ENCODE data around the gene ANO9.

Gene ANO9

DNA sequence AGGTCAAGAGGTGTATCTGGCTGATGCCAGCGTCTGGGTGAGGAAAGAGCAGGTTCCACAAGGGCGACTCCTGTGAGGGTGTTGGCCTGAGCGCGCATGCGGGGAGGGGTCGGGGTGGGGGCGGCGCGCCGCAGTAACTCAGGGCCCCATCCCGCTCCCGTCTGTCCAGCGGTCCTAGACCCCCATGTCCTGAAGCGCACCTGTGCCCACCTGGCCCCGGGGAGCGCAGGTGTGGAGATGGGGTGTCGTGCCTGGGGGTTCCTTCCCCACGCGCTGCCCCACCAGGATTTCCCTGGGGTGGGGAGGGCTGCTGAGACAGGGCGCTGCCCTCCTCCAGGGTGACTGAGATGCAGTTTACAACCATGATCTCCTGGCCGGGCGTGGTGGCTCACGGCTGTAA, 44.4 kb upstream of the ANO9 start:
- DNase-seq, result no peak
- Histone ChIP-seq H3K27ac (ENCODE audit: insufficient read depth, low read length, poor library complexity, severe bottlenecking) (no peak overlapping the region), H3K4me3 (ENCODE audit: insufficient read depth, low read depth, low read length, poor library complexity, severe bottlenecking) (no peak overlapping the region), H3K36me3 (ENCODE audit: control insufficient read depth, insufficient read depth, low read length) (no peaks in the 10 kb centered on the region), H3K4me1 (ENCODE audit: control insufficient read depth, insufficient read depth, low read length, poor library complexity, severe bottlenecking) (no peaks in the 10 kb centered on the region), H3K9me3 (ENCODE audit: control insufficient read depth, low read length) (no peaks in the 10 kb centered on the region), H3K27me3 (replicated peaks; ENCODE audit: control insufficient read depth, insufficient read depth, low read length, poor library complexity, severe bottlenecking) (no peaks in the 10 kb centered on the region)

GRCh38 chr11:484616-485015, 42.8 kb upstream of the ANO9 start:
- DNase-seq, result no peak
- H3K27ac ChIP-seq (ENCODE audit: insufficient read depth, low read length, poor library complexity, severe bottlenecking), result no peak overlapping the region
- no peaks in the 10 kb centered on the region for H3K9me3 ChIP-seq (ENCODE audit: control insufficient read depth, low read length)
- no peaks in the 10 kb centered on the region for H3K27me3 ChIP-seq (replicated peaks; ENCODE audit: control insufficient read depth, insufficient read depth, low read length, poor library complexity, severe bottlenecking)
- no peaks in the 10 kb centered on the region for H3K36me3 ChIP-seq (ENCODE audit: control insufficient read depth, insufficient read depth, low read length)
- H3K4me1 ChIP-seq (ENCODE audit: control insufficient read depth, insufficient read depth, low read length, poor library complexity, severe bottlenecking), result no peaks in the 10 kb centered on the region
- no peak overlapping the region for H3K4me3 ChIP-seq (ENCODE audit: insufficient read depth, low read depth, low read length, poor library complexity, severe bottlenecking)

- no peaks in the 10 kb centered on the region for H3K36me3 ChIP-seq (ENCODE audit: control insufficient read depth, insufficient read depth, low read length)
- H3K27me3 ChIP-seq (replicated peaks; ENCODE audit: control insufficient read depth, insufficient read depth, low read length, poor library complexity, severe bottlenecking), result no peaks in the 10 kb centered on the region
- H3K4me1 ChIP-seq (ENCODE audit: control insufficient read depth, insufficient read depth, low read length, poor library complexity, severe bottlenecking), result no peaks in the 10 kb centered on the region
- no peak overlapping the region for H3K4me3 ChIP-seq (ENCODE audit: insufficient read depth, low read depth, low read length, poor library complexity, severe bottlenecking)
- H3K27ac ChIP-seq (ENCODE audit: insufficient read depth, low read length, poor library complexity, severe bottlenecking), result no peak overlapping the region
- no peaks in the 10 kb centered on the region for H3K9me3 ChIP-seq (ENCODE audit: control insufficient read depth, low read length)
- DNase-seq, result no peak
Observed at GRCh38 chr11:479311-479710, 37.5 kb upstream of the ANO9 start.

DNA sequence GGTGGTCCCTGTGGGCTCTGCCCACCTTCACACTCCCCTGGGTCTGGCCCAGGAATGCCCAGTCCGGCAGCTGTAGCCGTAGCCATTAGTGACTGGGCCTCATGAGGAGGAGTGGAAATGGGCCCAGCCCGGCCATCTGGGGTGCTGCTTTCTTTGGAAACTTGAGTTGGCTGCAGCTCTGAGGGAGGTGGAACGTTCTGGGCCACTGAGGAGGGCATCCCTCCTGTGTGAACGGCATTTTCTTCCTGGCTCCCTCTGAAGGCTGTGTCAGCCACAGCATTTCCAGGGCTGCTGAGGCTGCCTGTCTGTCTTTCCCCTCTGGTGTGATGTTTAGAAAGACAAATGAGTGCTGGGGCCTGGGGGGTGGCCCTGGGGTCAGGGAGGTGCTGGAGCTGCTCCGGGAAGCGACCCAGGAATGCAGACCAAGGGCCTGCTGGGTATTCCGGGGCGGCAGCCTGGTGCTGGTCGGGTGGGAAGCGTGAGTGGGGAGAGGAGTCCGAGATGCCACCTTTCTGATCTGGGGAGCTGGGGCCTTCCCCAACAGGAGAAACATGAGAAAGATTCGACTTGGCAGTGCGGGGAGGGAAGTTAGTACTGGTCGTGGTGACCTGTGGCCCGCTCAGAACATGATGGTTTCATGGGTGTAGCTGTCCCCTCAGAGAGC, 35.4 kb upstream of the ANO9 start:
- Histone ChIP-seq H3K27ac (ENCODE audit: insufficient read depth, low read length, poor library complexity, severe bottlenecking) (no peak overlapping the region), H3K4me1 (ENCODE audit: control insufficient read depth, insufficient read depth, low read length, poor library complexity, severe bottlenecking) (no peaks in the 10 kb centered on the region), H3K9me3 (ENCODE audit: control insufficient read depth, low read length) (no peaks in the 10 kb centered on the region), H3K36me3 (ENCODE audit: control insufficient read depth, insufficient read depth, low read length) (no peaks in the 10 kb centered on the region), H3K27me3 (replicated peaks; ENCODE audit: control insufficient read depth, insufficient read depth, low read length, poor library complexity, severe bottlenecking) (no peaks in the 10 kb centered on the region), H3K4me3 (ENCODE audit: insufficient read depth, low read depth, low read length, poor library complexity, severe bottlenecking) (no peak overlapping the region)
- DNase-seq, result no peak

GRCh38 chr11:476416-476815, 34.6 kb upstream of the ANO9 start:
- Histone ChIP-seq H3K9me3 (ENCODE audit: control insufficient read depth, low read length) (no peaks in the 10 kb centered on the region), H3K36me3 (ENCODE audit: control insufficient read depth, insufficient read depth, low read length) (no peaks in the 10 kb centered on the region), H3K27me3 (replicated peaks; ENCODE audit: control insufficient read depth, insufficient read depth, low read length, poor library complexity, severe bottlenecking) (no peaks in the 10 kb centered on the region), H3K4me3 (ENCODE audit: insufficient read depth, low read depth, low read length, poor library complexity, severe bottlenecking) (no peak overlapping the region), H3K27ac (ENCODE audit: insufficient read depth, low read length, poor library complexity, severe bottlenecking) (no peak overlapping the region), H3K4me1 (ENCODE audit: control insufficient read depth, insufficient read depth, low read length, poor library complexity, severe bottlenecking) (no peaks in the 10 kb centered on the region)
- no peak for DNase-seq

GRCh38 chr11:475941-476340, 34.1 kb upstream of the ANO9 start:
- Histone ChIP-seq H3K4me1 (ENCODE audit: control insufficient read depth, insufficient read depth, low read length, poor library complexity, severe bottlenecking) (no peaks in the 10 kb centered on the region), H3K36me3 (ENCODE audit: control insufficient read depth, insufficient read depth, low read length) (no peaks in the 10 kb centered on the region), H3K4me3 (ENCODE audit: insufficient read depth, low read depth, low read length, poor library complexity, severe bottlenecking) (no peak overlapping the region), H3K27me3 (replicated peaks; ENCODE audit: control insufficient read depth, insufficient read depth, low read length, poor library complexity, severe bottlenecking) (no peaks in the 10 kb centered on the region), H3K27ac (ENCODE audit: insufficient read depth, low read length, poor library complexity, severe bottlenecking) (no peak overlapping the region), H3K9me3 (ENCODE audit: control insufficient read depth, low read length) (no peaks in the 10 kb centered on the region)
- no peak for DNase-seq

DNA sequence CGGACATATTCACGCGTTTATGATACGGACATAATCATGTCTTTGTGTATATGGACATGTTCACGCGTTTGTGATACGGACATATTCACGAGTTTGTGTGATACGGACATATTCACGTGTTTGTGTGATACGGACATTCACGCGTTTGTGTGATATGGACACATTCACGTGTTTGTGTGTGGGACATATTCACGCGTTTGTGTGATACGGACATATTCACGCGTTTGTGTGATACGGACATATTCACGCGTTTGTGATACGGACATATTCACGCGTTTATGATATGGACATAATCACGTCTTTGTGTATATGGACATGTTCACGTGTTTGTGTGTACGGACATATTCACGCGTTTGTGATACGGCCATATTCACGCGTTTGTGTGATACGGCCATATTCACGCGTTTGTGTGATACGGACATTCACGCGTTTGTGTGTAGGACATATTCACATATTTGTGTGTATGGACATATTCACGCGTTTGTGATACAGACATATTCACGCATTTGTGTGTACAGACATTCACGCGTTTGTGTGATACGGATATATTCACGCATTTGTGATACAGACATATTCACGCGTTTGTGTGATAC, 33.2 kb upstream of the ANO9 start:
- no peaks in the 10 kb centered on the region for H3K9me3 ChIP-seq (ENCODE audit: control insufficient read depth, low read length)
- no peak overlapping the region for H3K4me3 ChIP-seq (ENCODE audit: insufficient read depth, low read depth, low read length, poor library complexity, severe bottlenecking)
- no peak overlapping the region for H3K27ac ChIP-seq (ENCODE audit: insufficient read depth, low read length, poor library complexity, severe bottlenecking)
- H3K4me1 ChIP-seq (ENCODE audit: control insufficient read depth, insufficient read depth, low read length, poor library complexity, severe bottlenecking), result no peaks in the 10 kb centered on the region
- H3K27me3 ChIP-seq (replicated peaks; ENCODE audit: control insufficient read depth, insufficient read depth, low read length, poor library complexity, severe bottlenecking), result no peaks in the 10 kb centered on the region
- no peak for DNase-seq
- no peaks in the 10 kb centered on the region for H3K36me3 ChIP-seq (ENCODE audit: control insufficient read depth, insufficient read depth, low read length)

- Histone ChIP-seq H3K27ac (ENCODE audit: insufficient read depth, low read length, poor library complexity, severe bottlenecking) (no peak overlapping the region), H3K9me3 (ENCODE audit: control insufficient read depth, low read length) (no peaks in the 10 kb centered on the region), H3K4me3 (ENCODE audit: insufficient read depth, low read depth, low read length, poor library complexity, severe bottlenecking) (no peak overlapping the region), H3K27me3 (replicated peaks; ENCODE audit: control insufficient read depth, insufficient read depth, low read length, poor library complexity, severe bottlenecking) (no peaks in the 10 kb centered on the region), H3K36me3 (ENCODE audit: control insufficient read depth, insufficient read depth, low read length) (no peaks in the 10 kb centered on the region), H3K4me1 (ENCODE audit: control insufficient read depth, insufficient read depth, low read length, poor library complexity, severe bottlenecking) (no peaks in the 10 kb centered on the region)
- DNase-seq, result no peak
Observed at GRCh38 chr11:473962-474785, 32.4 kb upstream of the ANO9 start.

DNA sequence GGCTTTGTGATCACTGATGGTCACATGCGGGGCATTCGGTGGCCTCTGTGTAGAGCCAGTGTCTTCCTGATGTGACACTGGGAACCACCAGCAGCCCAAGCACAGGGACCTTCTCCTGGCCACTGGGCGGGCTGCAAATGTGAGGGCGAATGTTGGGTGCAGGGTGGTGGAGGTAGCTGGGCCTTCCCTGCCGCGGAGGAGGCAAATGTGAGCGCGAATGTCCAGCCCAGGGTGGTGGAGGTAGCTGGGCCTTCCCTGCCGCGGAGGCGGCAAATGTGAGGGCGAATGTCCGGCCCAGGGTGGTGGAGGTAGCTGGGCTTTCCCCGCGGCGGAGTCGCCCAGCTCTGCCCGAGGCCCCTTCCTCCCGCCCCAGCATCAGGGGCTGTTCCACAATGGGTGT, 31.6 kb upstream of the ANO9 start:
- H3K4me3 ChIP-seq (ENCODE audit: insufficient read depth, low read depth, low read length, poor library complexity, severe bottlenecking), result no peak overlapping the region
- H3K36me3 ChIP-seq (ENCODE audit: control insufficient read depth, insufficient read depth, low read length), result no peaks in the 10 kb centered on the region
- no peaks in the 10 kb centered on the region for H3K27me3 ChIP-seq (replicated peaks; ENCODE audit: control insufficient read depth, insufficient read depth, low read length, poor library complexity, severe bottlenecking)
- no peak for DNase-seq
- H3K4me1 ChIP-seq (ENCODE audit: control insufficient read depth, insufficient read depth, low read length, poor library complexity, severe bottlenecking), result no peaks in the 10 kb centered on the region
- H3K9me3 ChIP-seq (ENCODE audit: control insufficient read depth, low read length), result no peaks in the 10 kb centered on the region
- no peak overlapping the region for H3K27ac ChIP-seq (ENCODE audit: insufficient read depth, low read length, poor library complexity, severe bottlenecking)

- H3K27me3 ChIP-seq (replicated peaks; ENCODE audit: control insufficient read depth, insufficient read depth, low read length, poor library complexity, severe bottlenecking), result no peaks in the 10 kb centered on the region
- H3K4me3 ChIP-seq (ENCODE audit: insufficient read depth, low read depth, low read length, poor library complexity, severe bottlenecking), result no peak overlapping the region
- H3K27ac ChIP-seq (ENCODE audit: insufficient read depth, low read length, poor library complexity, severe bottlenecking), result no peak overlapping the region
- H3K4me1 ChIP-seq (ENCODE audit: control insufficient read depth, insufficient read depth, low read length, poor library complexity, severe bottlenecking), result no peaks in the 10 kb centered on the region
- DNase-seq, result no peak
- H3K9me3 ChIP-seq (ENCODE audit: control insufficient read depth, low read length), result no peaks in the 10 kb centered on the region
- H3K36me3 ChIP-seq (ENCODE audit: control insufficient read depth, insufficient read depth, low read length), result no peaks in the 10 kb centered on the region
Observed at GRCh38 chr11:472816-473215, 31.0 kb upstream of the ANO9 start.

All from effector memory CD4-positive, alpha-beta T cell (primary cell).